Sigmoid colon (tissue), 7 donors: ENCODE results near the gene FMNL3. TPM values are rescaled to one million over a fixed set of nuclear protein-coding genes. Genes with fewer than 3 reads are reported as not detected.
A peak's percentile ranks its signal among the peaks of the same experiment; 100 is the strongest.

Source experiments
- DNase-seq: peaks from one replicate; pipeline ENCODE4 v3.0.0-alpha.2; 2019
- H3K27ac ChIP-seq, 4 donors: fragments of 200-600 bp; sonication (generic); one replicate each; pipeline ENCODE4 v1.5.1; 2016 to 2019; ENCODE audit warnings: mild to moderate bottlenecking in 1 of 4
- H3K27me3 ChIP-seq, 3 donors: fragments of 200-600 bp; sonication (generic); one replicate each; pipeline ENCODE4 v1.5.1; 2019; ENCODE audit warnings: mild to moderate bottlenecking in 1 of 3
- H3K36me3 ChIP-seq, 4 donors: fragments of 200-600 bp; sonication (generic); one replicate each; pipeline ENCODE4 v1.5.1; 2016 to 2019
- H3K4me1 ChIP-seq, 4 donors: fragments of 200-600 bp; sonication (generic); one replicate each; pipeline ENCODE4 v1.5.1; 2017 to 2019
- H3K4me3 ChIP-seq, 4 donors: fragments of 200-600 bp; sonication (generic); one replicate each; pipeline ENCODE4 v1.5.1; 2017 to 2019; ENCODE audit warnings: mild to moderate bottlenecking in 2 of 4, moderate library complexity in 1 of 4
- H3K9me3 ChIP-seq, 4 donors: fragments of 200-600 bp in 3 of 4; sonication (generic) in 3 of 4; one replicate each; pipeline versions ENCODE4 v1.5.1 to v1.6.1; 2013 to 2019
- EP300 ChIP-seq, 4 donors: sonication (generic); formaldehyde crosslinking; IDR thresholded peaks; one replicate each; pipeline ENCODE4 v1.6.1; 2017; ENCODE audit warnings: antibody characterized with exemption in 4 of 4
- POLR2A ChIP-seq, 2 donors: fragments of 450-650 bp; IDR thresholded peaks; one replicate each; pipeline ENCODE4 v1.6.1; 2016; ENCODE audit warnings: antibody characterized with exemption in 2 of 2, mild to moderate bottlenecking in 2 of 2, moderate library complexity in 2 of 2
- POLR2AphosphoS5 ChIP-seq, 4 donors: sonication (generic); formaldehyde crosslinking; IDR thresholded peaks; one replicate each; pipeline ENCODE4 v1.6.1; 2017; ENCODE audit warnings: antibody characterized with exemption in 4 of 4
- WGBS, 2 donors: extraction: QIAGEN DNeasy Blood & Tissue Kit; methylation state at CpG; one replicate each; pipeline ENCODE4 v1.1.7; 2013; 5-methylcytosine and 5-hydroxymethylcytosine counted together
- intact Hi-C: fragments of 100-400 bp; cut with DNase I; formaldehyde crosslinking; loops from one replicate; pipeline ENCODE4 v1.15.1; 2023
- polyA plus RNA-seq, 3 donors: library from polyadenylated mRNA; stranded (reverse); fragments of 200-250 nt; gene quantifications; one replicate each; pipeline ENCODE4 v1.2.3, GENCODE V29; 2013
- total RNA-seq, 4 donors: library from RNA; depleted of rRNA; stranded (reverse); fragments of >200 nt; gene quantifications; one replicate each; pipeline ENCODE4 v1.1.0, GENCODE V29; 2016
- TF ChIP-seq, protein P1 (sequence below), 4 experiments: fragments of 450-650 bp in 3 of 4; fragments of 200-600 bp in 1 of 4; IDR thresholded peaks; one replicate each; pipeline ENCODE4 v1.5.1; 2016 to 2019; ENCODE audit warnings: antibody characterized with exemption in 4 of 4, mild to moderate bottlenecking in 3 of 4, moderate library complexity in 2 of 4
- donor health status: healthy with polysubstance abuse.
- donor health status: Bipolar disorder and iron deficiency.
- donor health status: healthy.

Gene FMNL3
- total and polyA plus RNA-seq, 7 donors, result 1.8 to 12.2 (median 9.8) TPM

DNA sequence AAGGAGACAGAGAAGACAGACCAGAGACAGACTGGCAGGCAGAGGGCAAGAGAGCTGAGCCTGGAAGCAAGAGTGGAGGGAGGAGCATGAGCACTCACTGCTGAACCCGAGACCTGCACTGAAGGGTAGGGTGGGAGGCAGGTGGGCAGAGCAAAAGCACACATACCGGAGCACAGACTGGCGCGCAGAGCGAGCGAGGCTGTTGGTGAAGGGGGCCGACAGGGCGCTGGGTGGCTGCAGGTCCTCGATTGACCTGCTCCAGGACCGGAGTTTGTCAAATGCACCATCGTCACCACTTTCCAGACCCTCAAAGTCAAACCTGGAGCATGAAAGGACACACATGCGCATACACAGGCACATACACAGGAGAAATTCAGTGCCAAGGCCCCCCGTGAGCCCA lies 48.9 kb downstream of the FMNL3 start:
- TF ChIP-seq, protein P1, sequence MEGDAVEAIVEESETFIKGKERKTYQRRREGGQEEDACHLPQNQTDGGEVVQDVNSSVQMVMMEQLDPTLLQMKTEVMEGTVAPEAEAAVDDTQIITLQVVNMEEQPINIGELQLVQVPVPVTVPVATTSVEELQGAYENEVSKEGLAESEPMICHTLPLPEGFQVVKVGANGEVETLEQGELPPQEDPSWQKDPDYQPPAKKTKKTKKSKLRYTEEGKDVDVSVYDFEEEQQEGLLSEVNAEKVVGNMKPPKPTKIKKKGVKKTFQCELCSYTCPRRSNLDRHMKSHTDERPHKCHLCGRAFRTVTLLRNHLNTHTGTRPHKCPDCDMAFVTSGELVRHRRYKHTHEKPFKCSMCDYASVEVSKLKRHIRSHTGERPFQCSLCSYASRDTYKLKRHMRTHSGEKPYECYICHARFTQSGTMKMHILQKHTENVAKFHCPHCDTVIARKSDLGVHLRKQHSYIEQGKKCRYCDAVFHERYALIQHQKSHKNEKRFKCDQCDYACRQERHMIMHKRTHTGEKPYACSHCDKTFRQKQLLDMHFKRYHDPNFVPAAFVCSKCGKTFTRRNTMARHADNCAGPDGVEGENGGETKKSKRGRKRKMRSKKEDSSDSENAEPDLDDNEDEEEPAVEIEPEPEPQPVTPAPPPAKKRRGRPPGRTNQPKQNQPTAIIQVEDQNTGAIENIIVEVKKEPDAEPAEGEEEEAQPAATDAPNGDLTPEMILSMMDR (IDR thresholded peaks at IDR 0.05), result no peak
- TF ChIP-seq POLR2AphosphoS5 (IDR thresholded peaks at IDR 0.05) (no peak), EP300 (IDR thresholded peaks at IDR 0.05) (no peak), POLR2A (IDR thresholded peaks at IDR 0.05) (no peak)
- H3K27ac ChIP-seq, result no peak overlapping the region
- no peaks in the 10 kb centered on the region for H3K27me3 ChIP-seq
- no peak overlapping the region for H3K4me3 ChIP-seq
- no peak for DNase-seq
- 90 to 96% methylated on average over 13 of the region's 13 CpGs for WGBS, 2 donors
- H3K9me3 ChIP-seq, result no peaks in the 10 kb centered on the region
- intact Hi-C loops, result no loop called here
- peaks cover 0 to 11% (median 7%) of the 10 kb centered on the region in 4 donors for H3K4me1 ChIP-seq
- H3K36me3 ChIP-seq, result peaks cover 3 to 54% (median 13%) of the 10 kb centered on the region in 4 donors

DNA sequence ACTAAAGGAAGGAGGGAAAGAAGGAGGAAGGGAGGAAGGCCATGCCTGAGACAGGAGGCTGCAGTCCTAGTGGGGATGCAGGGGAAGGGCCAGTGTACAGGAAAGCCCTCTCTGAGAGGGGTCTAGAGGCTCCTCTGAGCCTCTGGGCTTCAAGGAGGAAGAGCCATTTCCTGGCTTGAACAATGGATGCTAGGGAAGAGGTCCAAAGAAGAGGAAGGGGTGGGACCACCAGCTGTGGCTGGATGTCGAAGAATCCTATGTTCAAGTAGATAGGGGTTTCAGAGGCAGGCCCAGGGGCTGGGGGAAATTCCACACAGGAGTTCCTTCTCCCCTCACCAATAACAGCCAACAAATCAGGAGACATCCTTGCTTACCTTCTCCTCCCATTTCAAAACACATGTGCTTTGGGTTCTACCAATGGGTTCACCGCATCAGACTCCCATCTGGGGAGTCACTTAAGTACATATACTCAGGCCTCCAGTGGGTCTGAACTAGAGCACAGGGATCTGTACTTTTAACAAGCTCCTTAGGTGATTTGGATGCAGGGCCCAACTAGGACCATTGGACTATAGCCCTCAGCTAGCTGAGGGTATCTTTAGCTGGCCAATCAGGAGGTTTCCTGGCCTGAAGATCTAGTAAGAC lies 51.5 kb downstream of the FMNL3 start:
- Histone ChIP-seq H3K27ac (no peak overlapping the region), H3K9me3 (no peaks in the 10 kb centered on the region), H3K27me3 (no peaks in the 10 kb centered on the region), H3K36me3 (peaks cover 4 to 69% (median 13%) of the 10 kb centered on the region in 4 donors), H3K4me3 (no peak overlapping the region), H3K4me1 (no peaks in the 10 kb centered on the region)
- intact Hi-C loops, result no loop called here
- WGBS, 2 donors, result 86 to 96% methylated on average over 2 of the region's 2 CpGs
- TF ChIP-seq EP300 (IDR thresholded peaks at IDR 0.05) (no peak), POLR2A (IDR thresholded peaks at IDR 0.05) (no peak), POLR2AphosphoS5 (IDR thresholded peaks at IDR 0.05) (no peak)
- TF ChIP-seq, protein P1 (IDR thresholded peaks at IDR 0.05), result no peak
- no peak for DNase-seq

DNA sequence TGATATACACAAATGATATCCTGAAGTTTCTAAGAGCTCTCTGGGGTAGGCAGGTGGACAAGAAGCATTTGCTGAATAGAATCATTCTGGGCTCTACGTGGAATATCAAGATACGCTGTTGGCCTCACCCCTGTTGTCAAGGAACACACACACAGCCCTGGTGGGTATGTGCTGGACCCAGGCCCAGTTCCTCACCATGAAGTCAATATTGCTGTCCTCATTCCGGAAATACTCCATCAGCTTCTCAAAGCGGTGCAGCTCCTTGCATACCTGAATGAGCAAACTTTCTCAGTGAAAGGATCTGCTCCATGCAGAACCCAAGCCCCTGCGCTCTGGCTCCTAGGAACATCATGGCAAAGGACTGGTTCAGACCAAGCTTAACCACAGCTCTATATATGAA lies 52.5 kb downstream of the FMNL3 start:
- no peak overlapping the region for H3K27ac ChIP-seq
- intact Hi-C loops, result no loop called here
- WGBS, 2 donors, result 94 to 95% methylated on average over 5 of the region's 5 CpGs
- no peak for DNase-seq
- peaks cover 4 to 79% (median 17%) of the 10 kb centered on the region in 4 donors for H3K36me3 ChIP-seq
- H3K9me3 ChIP-seq, result no peaks in the 10 kb centered on the region
- TF ChIP-seq EP300 (IDR thresholded peaks at IDR 0.05), result no peak
- no peak for TF ChIP-seq POLR2A (IDR thresholded peaks at IDR 0.05)
- TF ChIP-seq POLR2AphosphoS5 (IDR thresholded peaks at IDR 0.05), result no peak
- TF ChIP-seq, protein P1 (IDR thresholded peaks at IDR 0.05), result no peak
- H3K27me3 ChIP-seq, result no peaks in the 10 kb centered on the region
- no peaks in the 10 kb centered on the region for H3K4me1 ChIP-seq
- H3K4me3 ChIP-seq, result no peak overlapping the region

DNA sequence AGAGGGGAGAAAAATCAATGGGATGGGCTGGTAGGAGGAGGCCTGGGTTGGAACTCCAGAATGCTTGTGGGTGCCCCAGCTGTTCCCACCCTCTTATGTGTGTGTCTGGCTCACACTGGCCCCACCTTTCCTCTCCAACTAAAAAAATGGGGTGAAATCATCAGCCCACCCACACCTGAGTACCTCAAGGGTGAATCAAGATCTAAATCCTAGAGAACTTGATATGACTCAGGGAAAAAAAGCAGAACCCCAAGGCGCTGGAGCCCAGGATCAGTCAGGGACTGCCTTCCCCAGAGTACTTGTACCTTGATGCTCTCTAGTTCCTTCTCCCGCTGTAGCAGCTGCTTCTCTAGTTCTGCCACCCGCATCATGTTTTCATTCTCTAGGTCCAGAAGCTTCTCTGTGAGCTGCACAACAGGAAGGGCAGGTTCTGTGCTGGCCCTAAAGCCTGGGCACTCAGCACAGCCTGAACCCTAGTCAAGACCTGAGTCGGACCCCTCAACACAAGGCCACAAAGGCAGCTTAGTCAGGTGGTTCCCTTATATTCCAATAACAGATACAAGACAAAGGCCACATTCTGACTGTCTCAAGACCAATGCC lies 54.2 kb downstream of the FMNL3 start:
- peak; percentile 21 for DNase-seq
- Histone ChIP-seq H3K36me3 (peaks cover 4 to 84% (median 24%) of the 10 kb centered on the region in 4 donors), H3K9me3 (no peaks in the 10 kb centered on the region), H3K4me3 (no peak overlapping the region), H3K27ac (no peak overlapping the region), H3K27me3 (no peaks in the 10 kb centered on the region), H3K4me1 (no peaks in the 10 kb centered on the region)
- intact Hi-C loops, result no loop called here
- no peak for TF ChIP-seq POLR2A (IDR thresholded peaks at IDR 0.05)
- no peak for TF ChIP-seq EP300 (IDR thresholded peaks at IDR 0.05)
- TF ChIP-seq POLR2AphosphoS5 (IDR thresholded peaks at IDR 0.05), result no peak
- TF ChIP-seq, protein P1 (IDR thresholded peaks at IDR 0.05), result no peak
- 86 to 95% methylated on average over 4 of the region's 4 CpGs for WGBS, 2 donors
